MM.1S (cell line): ENCODE measurements around the gene KIAA0930.

Source experiments
- DNase-seq: peaks from one replicate; pipeline ENCODE4 v3.0.0-alpha.2; 2015
- H2AFZ ChIP-seq: fragments of 300-600 bp; sonication (generic); 2 replicates; pipeline ENCODE4 v1.6.0; 2016; ENCODE audit warnings: antibody characterized with exemption, low read length
- H3F3A ChIP-seq: fragments of 300-600 bp; sonication (generic); 2 replicates; pipeline ENCODE4 v1.6.1; 2016; ENCODE audit warnings: mild to moderate bottlenecking, antibody characterized with exemption, low read length, moderate library complexity, mixed read lengths; ENCODE audit not compliant: insufficient read depth
- H3K27ac ChIP-seq: fragments of 300-600 bp; sonication (generic); 2 replicates; pipeline ENCODE4 v1.5.1; 2016; ENCODE audit warnings: mild to moderate bottlenecking, low read length
- H3K27me3 ChIP-seq: fragments of 300-600 bp; sonication (generic); replicated peaks from 2 replicates; pipeline ENCODE4 v1.6.0; 2016; ENCODE audit warnings: low read length; ENCODE audit not compliant: insufficient read depth
- H3K36me3 ChIP-seq: fragments of 300-600 bp; sonication (generic); replicated peaks from 2 replicates; pipeline ENCODE4 v1.6.1; 2016; ENCODE audit warnings: mild to moderate bottlenecking, low read length, mixed read lengths; ENCODE audit not compliant: insufficient read depth
- H3K4me1 ChIP-seq: fragments of 300-600 bp; sonication (generic); 2 replicates; pipeline ENCODE4 v1.6.1; 2016; ENCODE audit warnings: low read length, mixed read lengths
- H3K4me2 ChIP-seq: fragments of 300-600 bp; sonication (generic); 2 replicates; pipeline ENCODE4 v1.6.0; 2016; ENCODE audit warnings: low read depth, low read length
- H3K4me3 ChIP-seq: fragments of 300-600 bp; sonication (generic); 2 replicates; pipeline ENCODE4 v1.5.1; 2016; ENCODE audit warnings: low read length, mixed read lengths
- H3K79me2 ChIP-seq: fragments of 300-600 bp; sonication (generic); 2 replicates; pipeline ENCODE4 v1.6.1; 2016; ENCODE audit warnings: mixed run types, low read length, mixed read lengths
- H3K9ac ChIP-seq: fragments of 300-600 bp; sonication (generic); 2 replicates; pipeline ENCODE4 v1.6.1; 2016; ENCODE audit warnings: low read length, mixed read lengths
- H3K9me2 ChIP-seq: fragments of 300-600 bp; sonication (generic); replicated peaks from 2 replicates; pipeline ENCODE4 v1.6.1; 2016; ENCODE audit warnings: mild to moderate bottlenecking, low read length, mixed read lengths; ENCODE audit not compliant: insufficient read depth
- H3K9me3 ChIP-seq: fragments of 300-600 bp; sonication (generic); replicated peaks from 2 replicates; pipeline ENCODE4 v1.6.1; 2016; ENCODE audit warnings: mild to moderate bottlenecking, low read length, mixed read lengths; ENCODE audit not compliant: insufficient read depth
- H4K20me1 ChIP-seq: fragments of 300-600 bp; sonication (generic); 2 replicates; pipeline ENCODE4 v1.6.1; 2016; ENCODE audit warnings: mild to moderate bottlenecking, low read length, moderate library complexity, mixed read lengths; ENCODE audit not compliant: insufficient read depth
- CTCF ChIP-seq: fragments of 300-600 bp; sonication (generic); IDR thresholded peaks from 2 replicates; pipeline ENCODE4 v1.5.1; 2016; ENCODE audit warnings: antibody characterized with exemption, low read length, mixed read lengths
- EZH2 ChIP-seq: fragments of 300-600 bp; sonication (generic); optimal IDR thresholded peaks from 2 replicates; pipeline ENCODE3; 2017; ENCODE audit warnings: low read depth, mild to moderate bottlenecking, antibody characterized with exemption, low read length, mixed read lengths
- EZH2phosphoT487 ChIP-seq: fragments of 300-600 bp; sonication (generic); IDR thresholded peaks from 2 replicates; pipeline ENCODE4 v1.6.1; 2018; ENCODE audit warnings: antibody characterized with exemption, low read length

Gene KIAA0930

GRCh38 chr22:45166932-45167331 lies 73.8 kb downstream of the KIAA0930 start:
- H3K4me1 ChIP-seq, result peaks cover 18% of the 10 kb centered on the region; the same call in 1 of the 2 replicates
- H3K9me3 ChIP-seq, result no peaks in the 10 kb centered on the region
- TF ChIP-seq EZH2 (no peak), EZH2phosphoT487 (no peak), CTCF (no peak)
- DNase-seq, result no peak
- peaks cover 93% of the 10 kb centered on the region for H3K79me2 ChIP-seq
- H3K9ac ChIP-seq, result no peak overlapping the region
- no peak overlapping the region for H3K4me3 ChIP-seq
- H3K4me2 ChIP-seq, result no peak overlapping the region
- peaks cover 14% of the 10 kb centered on the region; the same call in 1 of the 2 replicates for H4K20me1 ChIP-seq
- peaks cover 12% of the 10 kb centered on the region; the same call in 1 of the 2 replicates for H3K36me3 ChIP-seq
- no peaks in the 10 kb centered on the region; the same call in 1 of the 2 replicates for H3F3A ChIP-seq
- no peaks in the 10 kb centered on the region for H3K9me2 ChIP-seq
- H3K27me3 ChIP-seq, result no peaks in the 10 kb centered on the region
- H3K27ac ChIP-seq, result no peak overlapping the region
- no peak overlapping the region for H2AFZ ChIP-seq

GRCh38 chr22:45164270-45165088 lies 76.2 kb downstream of the KIAA0930 start:
- peak overlapping the region; percentile 75 for H2AFZ ChIP-seq
- peaks cover 9% of the 10 kb centered on the region; the same call in 1 of the 2 replicates for H3K36me3 ChIP-seq
- no peaks in the 10 kb centered on the region for H3K27me3 ChIP-seq
- peak overlapping the region; percentile 65; the same call in 1 of the 2 replicates for H3K27ac ChIP-seq
- TF ChIP-seq EZH2 (no peak), CTCF (no peak), EZH2phosphoT487 (no peak)
- no peaks in the 10 kb centered on the region for H3K9me2 ChIP-seq
- H3K4me2 ChIP-seq, result peak overlapping the region; percentile 93
- H3K4me1 ChIP-seq, result peaks cover 18% of the 10 kb centered on the region; the same call in 1 of the 2 replicates
- no peaks in the 10 kb centered on the region for H3F3A ChIP-seq
- H3K79me2 ChIP-seq, result peaks cover 77% of the 10 kb centered on the region
- H3K9ac ChIP-seq, result peak overlapping the region; percentile 94
- peaks cover 12% of the 10 kb centered on the region; the same call in 1 of the 2 replicates for H4K20me1 ChIP-seq
- peak; percentile 21 for DNase-seq
- H3K4me3 ChIP-seq, result peak overlapping the region; percentile 90
- no peaks in the 10 kb centered on the region for H3K9me3 ChIP-seq

DNA sequence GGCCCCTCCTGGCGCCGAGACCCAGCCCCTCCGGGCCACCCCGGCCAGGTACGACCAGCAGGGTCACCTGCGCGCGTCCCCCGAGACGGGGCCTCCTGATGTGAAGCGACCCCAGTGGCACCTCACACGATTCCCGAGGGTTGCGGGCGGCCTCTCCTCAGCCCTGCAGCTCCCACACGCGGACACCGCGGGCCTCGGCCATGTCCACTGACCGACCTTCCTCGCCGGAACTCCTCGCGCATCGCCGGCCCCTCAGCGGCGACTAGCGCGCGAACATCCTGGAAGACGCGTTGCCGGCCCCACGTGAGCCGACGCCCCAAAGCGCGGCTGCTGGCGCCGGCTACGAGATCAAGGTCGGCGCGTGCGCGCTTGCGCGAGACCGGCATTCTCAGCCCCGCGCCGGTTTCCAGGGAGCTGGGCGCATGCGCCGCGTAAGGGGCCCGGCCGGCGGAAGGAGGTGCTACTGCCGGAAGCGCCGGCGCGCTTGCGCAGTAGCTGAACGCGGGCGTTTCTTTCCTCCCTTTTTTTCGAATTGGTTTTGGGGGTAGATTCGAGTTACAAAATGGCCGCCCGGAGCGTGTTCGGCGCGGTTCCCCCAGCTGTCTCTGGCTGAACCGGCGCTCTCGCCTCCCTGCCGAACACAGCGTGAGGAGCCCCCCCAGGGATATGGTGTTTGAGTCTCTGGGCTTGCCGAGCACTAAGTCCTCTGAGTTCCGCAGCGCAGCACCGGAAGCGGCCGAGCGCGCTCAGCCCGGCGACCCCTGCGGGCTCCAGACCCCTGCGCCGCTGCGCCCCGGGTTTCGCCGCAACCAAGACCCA lies 77.0 kb downstream of the KIAA0930 start, which contains the start of gene NUP50:
Gene NUP50 (plus strand): TSS at position 475 of the 819 bp plus-strand sequence. CDS start 4,253 bp downstream, outside the sequence.
- H3K27ac ChIP-seq, result peak within 1 kb of the TSS; percentile 65; the same call in 1 of the 2 replicates
- no peaks in the 10 kb centered on the region for H3F3A ChIP-seq
- peak within 1 kb of the TSS; percentile 93 for H3K4me2 ChIP-seq
- H4K20me1 ChIP-seq, result peaks cover 12% of the 10 kb centered on the region; the same call in 1 of the 2 replicates
- H3K9me3 ChIP-seq, result no peaks in the 10 kb centered on the region
- peak; percentile 98 for DNase-seq
- H3K4me3 ChIP-seq, result peak within 1 kb of the TSS; percentile 90
- TF ChIP-seq CTCF, result no peak
- no peak for TF ChIP-seq EZH2
- no peak for TF ChIP-seq EZH2phosphoT487
- H3K4me1 ChIP-seq, result peaks cover 18% of the 10 kb centered on the region; the same call in 1 of the 2 replicates
- H3K9me2 ChIP-seq, result no peaks in the 10 kb centered on the region
- no peaks in the 10 kb centered on the region for H3K27me3 ChIP-seq
- H3K79me2 ChIP-seq, result peaks cover 69% of the 10 kb centered on the region
- peak within 1 kb of the TSS; percentile 94 for H3K9ac ChIP-seq
- H2AFZ ChIP-seq, result peak within 1 kb of the TSS; percentile 93
- peaks cover 9% of the 10 kb centered on the region; the same call in 1 of the 2 replicates for H3K36me3 ChIP-seq
